ENCODE results near the gene ADAMTS8.

ADAMTS8 gene

DNA sequence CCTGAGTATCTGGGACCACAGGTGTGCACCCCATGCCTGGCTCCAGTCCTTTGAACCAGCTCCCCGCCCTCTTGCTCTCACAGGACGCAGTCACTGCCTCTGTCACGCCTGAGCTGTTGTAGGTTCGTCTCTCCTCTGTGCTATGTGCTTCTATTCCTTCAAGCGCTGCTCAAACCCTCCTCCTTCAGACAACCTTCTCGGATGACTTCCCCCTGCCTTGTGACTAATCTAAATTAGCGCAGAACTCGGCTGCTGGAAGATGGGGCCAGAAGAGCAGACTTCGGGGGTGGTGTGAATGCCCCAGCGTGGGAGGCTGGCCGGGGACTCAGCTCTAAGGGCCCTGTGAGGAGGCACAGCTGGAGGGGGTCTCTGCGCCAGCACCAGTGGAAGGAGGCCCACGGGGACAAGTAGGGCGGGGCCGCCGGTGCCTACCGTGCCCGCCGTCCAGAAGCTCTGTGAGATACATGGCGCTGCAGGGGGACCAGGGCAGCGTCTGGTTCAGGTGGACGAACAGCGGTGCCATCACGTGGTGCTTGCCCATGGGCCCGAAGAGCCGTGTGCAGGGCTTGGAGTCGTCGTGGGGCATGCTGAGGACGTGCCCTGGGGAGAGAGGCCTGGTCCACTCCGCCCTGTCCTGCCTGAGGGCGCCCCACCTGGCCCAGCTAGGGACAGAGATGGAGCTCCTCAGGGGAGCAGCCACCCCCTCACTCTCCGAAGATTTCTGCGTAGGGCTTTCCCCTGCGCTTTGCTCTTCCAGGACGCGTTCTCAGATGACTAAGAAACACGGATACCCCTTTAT is 12.5 kb downstream of the ADAMTS8 start:
- no peak for DNase-seq

DNA sequence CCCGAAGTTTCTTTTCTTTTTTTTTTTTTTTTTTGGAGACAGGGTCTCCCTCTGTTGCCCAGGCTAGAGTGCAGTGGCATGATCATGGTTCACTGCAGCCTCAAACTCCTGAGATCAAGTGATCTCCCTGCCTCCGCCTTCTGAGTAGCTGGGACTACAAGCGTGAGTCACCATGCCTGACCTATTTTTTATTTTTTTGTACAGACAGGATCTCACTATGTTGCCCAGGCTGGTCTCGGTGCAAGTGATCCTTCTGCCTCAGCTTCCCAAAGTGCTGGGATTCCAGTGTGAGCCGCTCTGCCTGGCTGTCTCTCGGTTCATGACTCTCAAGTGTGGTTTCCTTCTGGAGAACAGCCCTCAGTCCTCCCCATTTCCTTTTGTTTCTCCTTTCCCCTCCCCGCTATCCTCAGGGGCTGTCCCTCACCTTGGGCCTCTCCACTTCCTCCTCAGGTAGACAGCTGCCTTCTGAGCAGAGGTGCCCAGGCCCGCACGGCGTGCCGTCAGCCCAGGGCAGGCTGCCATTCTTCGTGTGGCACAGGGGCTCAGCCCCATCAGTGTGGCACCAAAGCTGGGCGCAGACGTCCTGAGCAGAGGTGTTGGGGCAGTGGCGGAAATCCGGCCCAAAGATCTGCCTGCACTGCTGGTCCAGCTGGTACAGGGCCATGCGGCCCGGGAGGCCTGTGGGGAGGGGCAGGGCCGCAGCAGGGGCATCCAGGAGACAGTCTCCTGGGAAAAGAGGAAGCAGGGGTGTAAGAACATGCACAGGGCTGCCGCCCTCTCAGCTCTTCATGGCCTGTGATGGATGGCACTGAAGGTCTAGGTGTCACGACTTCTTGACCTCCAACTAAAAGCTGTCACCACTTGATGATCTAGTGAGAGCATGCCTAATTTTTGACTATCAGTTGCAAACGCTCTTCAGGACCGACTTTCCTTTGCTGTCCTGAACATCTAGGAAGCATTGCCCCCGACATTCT is 14.0 kb downstream of the ADAMTS8 start:
- DNase-seq, result no peak

DNA sequence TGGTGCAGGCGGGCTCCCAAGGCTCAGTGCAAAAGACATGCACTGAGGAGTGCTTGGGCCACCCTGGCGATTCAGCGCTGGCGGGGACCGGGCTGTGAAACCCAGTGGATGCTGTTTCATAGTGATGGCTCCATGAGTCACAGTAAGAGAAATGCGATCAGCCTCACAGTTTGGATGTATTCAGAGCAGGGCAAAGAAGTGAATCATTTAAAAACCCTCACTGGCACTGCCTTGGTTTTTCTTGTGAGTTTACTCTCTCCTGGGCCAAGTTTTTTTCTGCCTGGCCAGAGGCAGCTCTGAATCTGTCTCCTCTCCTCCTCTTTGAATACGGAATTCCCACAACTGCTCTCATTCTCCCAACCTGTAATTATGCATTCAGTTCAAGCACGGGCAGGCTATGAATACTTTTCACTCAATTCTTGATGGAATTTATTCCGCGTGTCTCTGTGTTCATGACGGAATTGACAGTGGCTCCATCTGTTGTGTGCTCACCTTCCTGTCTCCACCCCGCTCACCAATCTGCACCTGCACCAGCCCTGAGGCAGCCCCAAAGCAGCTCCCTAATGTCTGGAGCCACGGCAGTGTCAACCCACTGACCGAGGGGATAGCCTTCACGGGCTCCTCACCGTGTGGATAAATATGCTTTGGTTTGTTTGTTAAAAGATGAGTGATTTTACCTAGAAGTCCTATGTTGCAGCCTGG is 14.9 kb downstream of the ADAMTS8 start:
- DNase-seq, result no peak

- no peak for DNase-seq
Measured at GRCh38 chr11:130411223-130411622, 17.2 kb downstream of the ADAMTS8 start.

- DNase-seq, result no peak
Measured at GRCh38 chr11:130409594-130410388, 18.6 kb downstream of the ADAMTS8 start.

GRCh38 chr11:130408901-130409300 is 19.5 kb downstream of the ADAMTS8 start:
- no peak for DNase-seq

GRCh38 chr11:130408401-130408890 is 20.0 kb downstream of the ADAMTS8 start:
- no peak for DNase-seq

GRCh38 chr11:130407978-130408377 is 20.4 kb downstream of the ADAMTS8 start:
- no peak for DNase-seq

GRCh38 chr11:130405428-130405827 is 23.0 kb downstream of the ADAMTS8 start:
- DNase-seq, result no peak

- no peak for DNase-seq
Measured at GRCh38 chr11:130404727-130405126, 23.7 kb downstream of the ADAMTS8 start.

DNA sequence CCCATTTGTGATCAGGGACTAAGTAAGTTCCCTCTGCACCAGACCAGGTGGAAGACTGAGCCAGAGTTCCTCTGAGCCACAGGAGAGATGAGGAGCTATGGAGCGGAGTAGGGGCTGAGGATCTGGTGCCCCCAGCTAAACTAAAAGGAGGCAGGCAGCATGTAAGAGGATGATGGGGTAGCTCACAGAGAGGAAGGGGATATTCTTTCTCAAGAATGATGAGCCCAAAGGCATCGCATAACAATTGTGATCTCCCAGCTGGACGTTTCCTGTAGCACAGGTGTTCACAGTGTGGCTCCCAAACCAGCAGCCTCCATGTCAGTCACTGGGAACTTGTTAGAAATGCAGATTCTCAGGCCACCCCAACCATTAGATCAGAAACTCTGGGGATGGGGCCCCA is 24.4 kb downstream of the ADAMTS8 start:
- no peak for DNase-seq

GRCh38 chr11:130403271-130403804 is 25.1 kb downstream of the ADAMTS8 start:
- no peak for DNase-seq

GRCh38 chr11:130402570-130402969 is 25.8 kb downstream of the ADAMTS8 start:
- no peak for DNase-seq

GRCh38 chr11:130400781-130401483 is 27.5 kb downstream of the ADAMTS8 start:
- DNase-seq, result no peak

DNA sequence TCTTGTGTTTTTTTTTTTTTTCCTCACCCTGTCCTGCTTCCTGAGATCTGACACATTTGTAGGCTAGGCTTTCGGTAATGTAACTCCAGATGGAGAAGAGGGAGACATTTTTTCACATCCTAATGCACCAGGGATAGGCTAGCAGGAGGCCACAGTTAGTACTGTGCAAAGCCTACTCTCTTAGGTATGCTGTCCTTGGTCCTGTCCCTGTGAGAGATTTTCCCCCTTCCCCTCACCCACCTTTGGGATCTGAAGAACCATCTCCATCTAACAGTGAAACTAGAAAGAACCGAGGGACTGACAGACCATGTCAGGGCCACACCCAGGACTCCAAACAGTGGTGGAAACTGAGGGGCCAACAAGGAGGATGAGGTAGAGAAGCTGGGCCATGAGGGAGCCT is 29.2 kb downstream of the ADAMTS8 start:
- no peak for DNase-seq

DNA sequence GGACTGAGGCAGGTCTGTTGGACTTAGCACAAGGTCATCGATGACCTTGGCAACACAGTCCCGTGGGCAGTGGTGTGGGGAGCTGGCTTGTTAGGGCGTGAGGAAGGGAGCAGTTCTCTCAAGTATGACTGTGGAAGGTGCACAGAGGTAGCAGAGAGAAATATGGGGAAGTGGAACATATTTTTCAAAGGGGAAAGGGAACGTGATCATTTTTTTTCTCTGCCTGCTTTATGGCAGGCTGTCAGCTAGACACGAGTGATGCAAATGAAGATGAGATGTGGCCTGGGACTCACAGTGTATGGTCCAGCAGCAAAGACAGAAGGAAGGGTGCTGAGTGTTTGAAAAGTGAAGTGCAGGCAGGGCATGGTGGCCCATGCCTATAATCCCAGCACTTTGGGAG is 30.6 kb downstream of the ADAMTS8 start:
- no peak for DNase-seq

- no peak for DNase-seq
Measured at GRCh38 chr11:130396965-130397364, 31.4 kb downstream of the ADAMTS8 start.

DNA sequence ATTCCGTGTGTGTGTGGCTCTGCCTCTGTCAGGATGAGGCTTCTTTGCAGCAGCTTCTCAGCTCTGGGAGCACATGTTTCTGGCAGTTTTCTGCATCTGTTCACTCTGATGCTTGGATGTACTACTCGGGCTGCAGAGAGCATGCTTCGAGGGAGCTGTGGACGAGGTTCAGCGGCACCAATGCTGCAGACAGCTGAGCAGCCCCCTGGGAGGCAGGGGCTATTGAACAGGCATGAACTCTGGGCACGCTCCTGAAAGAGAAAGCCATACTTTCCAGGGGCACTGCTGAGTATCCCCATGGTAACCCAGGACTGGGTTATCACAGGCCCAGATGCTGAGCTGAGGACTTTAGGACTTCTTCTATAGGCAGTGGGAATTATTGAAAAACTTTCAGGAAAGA is 33.8 kb downstream of the ADAMTS8 start:
- DNase-seq, result no peak

- no peak for DNase-seq
Measured at GRCh38 chr11:130391711-130392110, 36.7 kb downstream of the ADAMTS8 start.

DNA sequence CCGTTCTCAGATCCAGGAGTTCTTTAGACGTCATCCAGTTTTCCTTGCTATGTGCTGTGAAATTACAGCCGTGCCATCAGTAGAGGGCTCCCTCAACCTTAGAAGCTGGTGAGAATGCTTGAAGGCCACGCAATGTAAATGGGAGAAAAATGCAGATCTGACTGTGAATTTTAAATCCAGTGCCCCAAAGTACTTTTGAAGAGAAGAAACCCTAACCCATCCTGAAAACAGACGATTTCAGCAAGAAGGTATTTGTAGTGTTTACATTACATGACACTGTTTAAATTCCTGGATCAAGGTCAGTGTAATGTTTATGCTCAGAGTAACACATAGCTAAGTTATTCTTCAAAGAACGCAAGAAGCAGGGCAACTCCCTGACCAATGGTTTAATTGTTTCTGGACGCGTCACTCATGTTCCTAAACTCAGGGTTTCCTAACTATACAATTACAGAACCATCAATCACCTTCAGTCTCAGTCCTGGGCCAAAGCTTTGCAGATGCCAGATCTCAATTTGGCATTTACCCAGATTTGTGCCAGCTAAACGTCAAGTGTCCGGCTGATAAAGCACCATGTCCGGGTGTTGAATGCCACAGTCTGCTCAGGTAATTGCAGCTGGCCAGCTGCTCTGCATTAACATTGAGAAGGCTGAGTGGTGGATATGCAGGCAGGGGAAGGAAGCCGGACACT is 38.2 kb downstream of the ADAMTS8 start:
- DNase-seq, result peak; percentile 31 to 35
